ENCODE results near the gene LRTM1.

Gene LRTM1

GRCh38 chr3:54955496-54955895, 27.6 kb upstream of the LRTM1 start:
- ChIA-PET POLR2A (no interaction called here), CTCF (interaction anchor here (0.9 kb wide), 1 partner anchor 64 kb away, joined by 3 read pairs; no protein-coding TSS in a partner anchor)
- Histone ChIP-seq H3K4me3 (ENCODE audit: low read depth, low read length) (no peak overlapping the region), H3K9me3 (ENCODE audit: control insufficient read depth, insufficient read depth, low read depth, low read length) (no peaks in the 10 kb centered on the region), H3K27ac (ENCODE audit: extremely low read depth, low read depth, low read length) (no peak overlapping the region), H3K36me3 (ENCODE audit: control insufficient read depth in 2 of 2, insufficient read depth in 1 of 2, low read length in 2 of 2) (no peaks in the 10 kb centered on the region), H3K4me1 (ENCODE audit: control insufficient read depth, insufficient read depth, low read length) (no peaks in the 10 kb centered on the region)
- TF ChIP-seq ZNF530 (tag by site-specific recombination; IDR thresholded peaks at IDR 0.05; ENCODE audit: low read depth): no peak
- TF ChIP-seq ZNF391 (tag by site-specific recombination; IDR thresholded peaks at IDR 0.05; ENCODE audit: borderline replicate concordance, low read depth): no peak
- TF ChIP-seq ZBTB7A (tag by site-specific recombination; IDR thresholded peaks at IDR 0.05; ENCODE audit: low read depth): no peak
- TF ChIP-seq ZNF114 (tag by site-specific recombination; IDR thresholded peaks at IDR 0.05): no peak
- TF ChIP-seq HOXA7 (CRISPR knock-in tag; IDR thresholded peaks at IDR 0.05; ENCODE audit: borderline replicate concordance): no peak
- TF ChIP-seq ZNF488 (tag by site-specific recombination; IDR thresholded peaks at IDR 0.05): no peak
- TF ChIP-seq ZNF121 (tag by site-specific recombination; IDR thresholded peaks at IDR 0.05): no peak
- no peak for TF ChIP-seq OVOL3 (tag by site-specific recombination; IDR thresholded peaks at IDR 0.05)
- no peak for TF ChIP-seq AEBP2 (tag by site-specific recombination; IDR thresholded peaks at IDR 0.05; ENCODE audit: borderline replicate concordance)
- no peak for TF ChIP-seq ZNF792 (tag by site-specific recombination; IDR thresholded peaks at IDR 0.05)
- no peak for TF ChIP-seq ZNF600 (tag by site-specific recombination; IDR thresholded peaks at IDR 0.05)
- no peak for TF ChIP-seq ZNF221 (tag by site-specific recombination; IDR thresholded peaks at IDR 0.05; ENCODE audit: borderline replicate concordance)
- TF ChIP-seq ZNF768 (tag by site-specific recombination; IDR thresholded peaks at IDR 0.05): no peak
- no peak for TF ChIP-seq TRIM28 (IDR thresholded peaks at IDR 0.05; ENCODE audit: borderline replicate concordance, low read length)
- TF ChIP-seq ZNF701 (tag by site-specific recombination; IDR thresholded peaks at IDR 0.05): no peak
- TF ChIP-seq ZNF366 (tag by site-specific recombination; conservative IDR thresholded peaks at IDR 0.05): no peak
- TF ChIP-seq ZNF362 (tag by site-specific recombination; IDR thresholded peaks at IDR 0.05): no peak

GRCh38 chr3:54954521-54954920, 26.7 kb upstream of the LRTM1 start:
- H3K36me3 ChIP-seq (ENCODE audit: control insufficient read depth in 2 of 2, insufficient read depth in 1 of 2, low read length in 2 of 2): no peaks in the 10 kb centered on the region
- H3K27ac ChIP-seq (ENCODE audit: extremely low read depth, low read depth, low read length): no peak overlapping the region
- no peak overlapping the region for H3K4me3 ChIP-seq (ENCODE audit: low read depth, low read length)
- TF ChIP-seq ZNF449 (tag by site-specific recombination; IDR thresholded peaks at IDR 0.05) (no peak), REST (tag by site-specific recombination; IDR thresholded peaks at IDR 0.05) (no peak), ZNF341 (tag by site-specific recombination; IDR thresholded peaks at IDR 0.05; ENCODE audit: low read depth) (no peak), ZNF555 (tag by site-specific recombination; conservative IDR thresholded peaks at IDR 0.05) (no peak)
- ChIA-PET POLR2A (no interaction called here), CTCF (interaction anchor here (0.9 kb wide), 1 partner anchor 63 kb away, joined by 3 read pairs; no protein-coding TSS in a partner anchor)
- H3K4me1 ChIP-seq (ENCODE audit: control insufficient read depth, insufficient read depth, low read length): no peaks in the 10 kb centered on the region
- no peaks in the 10 kb centered on the region for H3K9me3 ChIP-seq (ENCODE audit: control insufficient read depth, insufficient read depth, low read depth, low read length)
